Heart left ventricle (tissue), 13 donors: ENCODE measurements around the gene SCARB1.

Experiments
- POLR2A ChIP-seq, 2 donors: fragments of 450-650 bp; IDR thresholded peaks; one replicate each; pipeline ENCODE4 v1.6.1; 2017; ENCODE audit warnings: antibody characterized with exemption in 2 of 2, mild to moderate bottlenecking in 2 of 2, moderate library complexity in 2 of 2
- TF ChIP-seq, protein P1 (sequence below), 12 donors: fragments of 200-600 bp; sonication (generic) in 4 of 12; IDR thresholded peaks; one replicate each; pipeline versions ENCODE4 v1.5.0 to v1.8.0; 2018 to 2022; ENCODE audit warnings: antibody characterized with exemption in 12 of 12, mild to moderate bottlenecking in 5 of 12
- donor health status: ischemic (EF 13 %, LVEDD 7.1; RV severe dilation, severe dysfunction).
- donor health status: DM: no; HTN: yes; CAD: no.
- donor health status: DM: no; HTN: no; CAD: no.
- donor health status: ischemic (EF 25% LVEDD 6.9; RV normal size, moderate dysfunction).
- donor health status: ischemic (EF 25% LVEDD 5.7; RV mildly dilated, moderate dysfunction).
- donor health status: ischemic (EF 35%, LVEDD 5.7; RV mildly dilated, moderate dysfunction).
- donor health status: nonischemic (EF 11% LVEDD 7.7; RV severe dilation, severe dysfunction).
- donor health status: DM: yes; HTN: yes; CAD: no.
- donor health status: PGD.
- donor health status: ischemic (EF 29% LVEDD 5.4; RV normal size, mild dysfunction).
- donor health status: nonischemic (EF 23%, LVEDD 6.1; RV moderate dilation, normal function).

DNA sequence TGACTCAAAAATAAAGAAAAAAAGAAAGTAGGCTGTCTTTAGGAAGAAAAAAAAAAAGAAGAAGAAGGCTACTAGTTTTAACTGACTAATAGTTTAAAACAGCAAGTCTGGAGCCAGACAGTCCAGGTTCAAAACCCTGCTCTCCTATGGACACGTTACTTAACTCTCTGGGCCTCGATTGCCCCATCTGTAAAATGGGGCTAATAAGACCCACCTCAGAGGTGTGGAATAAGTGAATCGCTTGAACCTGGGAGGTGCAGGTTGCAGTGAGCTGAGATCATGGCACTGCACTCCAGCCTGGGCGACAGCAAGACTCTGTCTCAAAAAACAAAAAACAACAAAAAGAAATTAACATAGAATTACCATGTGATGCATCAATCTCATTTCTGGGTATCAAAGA lies 10.5 kb upstream of the SCARB1 start:
- TF ChIP-seq, protein P1, sequence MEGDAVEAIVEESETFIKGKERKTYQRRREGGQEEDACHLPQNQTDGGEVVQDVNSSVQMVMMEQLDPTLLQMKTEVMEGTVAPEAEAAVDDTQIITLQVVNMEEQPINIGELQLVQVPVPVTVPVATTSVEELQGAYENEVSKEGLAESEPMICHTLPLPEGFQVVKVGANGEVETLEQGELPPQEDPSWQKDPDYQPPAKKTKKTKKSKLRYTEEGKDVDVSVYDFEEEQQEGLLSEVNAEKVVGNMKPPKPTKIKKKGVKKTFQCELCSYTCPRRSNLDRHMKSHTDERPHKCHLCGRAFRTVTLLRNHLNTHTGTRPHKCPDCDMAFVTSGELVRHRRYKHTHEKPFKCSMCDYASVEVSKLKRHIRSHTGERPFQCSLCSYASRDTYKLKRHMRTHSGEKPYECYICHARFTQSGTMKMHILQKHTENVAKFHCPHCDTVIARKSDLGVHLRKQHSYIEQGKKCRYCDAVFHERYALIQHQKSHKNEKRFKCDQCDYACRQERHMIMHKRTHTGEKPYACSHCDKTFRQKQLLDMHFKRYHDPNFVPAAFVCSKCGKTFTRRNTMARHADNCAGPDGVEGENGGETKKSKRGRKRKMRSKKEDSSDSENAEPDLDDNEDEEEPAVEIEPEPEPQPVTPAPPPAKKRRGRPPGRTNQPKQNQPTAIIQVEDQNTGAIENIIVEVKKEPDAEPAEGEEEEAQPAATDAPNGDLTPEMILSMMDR (IDR thresholded peaks at IDR 0.05) = no peak
- TF ChIP-seq POLR2A (IDR thresholded peaks at IDR 0.05) = no peak
